ENCODE results near the gene DLG5. TPM values are rescaled to one million over a fixed set of nuclear protein-coding genes. Genes with fewer than 3 reads are reported as not detected.

DLG5 gene
- total and polyA plus RNA-seq, 11 donors = 5.2 to 27.1 (median 12.8) TPM

GRCh38 chr10:77932016-77932715 lies 5.6 kb upstream of the DLG5 start:
- intact Hi-C loops (cut with DNase I) = no loop called here
- ATAC-seq (no peak), DNase-seq (no peak)
- H3K36me3 ChIP-seq = no peaks in the 10 kb centered on the region
- peaks cover 0 to 6% (median 4%) of the 10 kb centered on the region in 12 donors for H3K4me1 ChIP-seq
- H3K27me3 ChIP-seq = peaks cover 0 to 10% (median 0%) of the 10 kb centered on the region in 9 donors
- whole genome bisulfite sequencing, 4 donors = 82 to 88% (median 85%) methylated on average over 8 of the region's 8 CpGs
- no peak overlapping the region for H3K4me3 ChIP-seq
- no peak overlapping the region for H3K27ac ChIP-seq
- peaks cover 0 to 3% (median 0%) of the 10 kb centered on the region in 12 donors for H3K9me3 ChIP-seq
- TF ChIP-seq POLR2A (IDR thresholded peaks at IDR 0.05) = no peak
- TF ChIP-seq CTCF (IDR thresholded peaks at IDR 0.05) = no peak

- intact Hi-C loops (cut with DNase I) = loop anchor here in 5 of 10 donors (1.0 to 10.0 kb wide), 6 partner anchors 16 to 81 kb away; no protein-coding TSS in a partner anchor
- 23 to 31% (median 25%) methylated on average over 16 to 20 of the region's 20 CpGs for WGBS, 4 donors
- H3K36me3 ChIP-seq = no peaks in the 10 kb centered on the region
- H3K4me1 ChIP-seq = peaks cover 0 to 33% (median 23%) of the 10 kb centered on the region in 12 donors
- DNase-seq = no peak
- H3K27ac ChIP-seq = peak overlapping the region in 11 of 12 donors; percentile 17 to 89 (median 53)
- H3K4me3 ChIP-seq = peak overlapping the region; percentile 55 to 98 (median 68)
- no peak for ATAC-seq
- TF ChIP-seq POLR2A (IDR thresholded peaks at IDR 0.05) (no peak), CTCF (IDR thresholded peaks at IDR 0.05) (no peak)
- H3K27me3 ChIP-seq = peaks cover 0 to 23% (median 0%) of the 10 kb centered on the region in 9 donors
- peaks cover 0 to 3% (median 0%) of the 10 kb centered on the region in 12 donors for H3K9me3 ChIP-seq
These were observed 1.1 kb upstream of the DLG5 start for GRCh38 chr10:77927402-77928246.

GRCh38 chr10:77925795-77926565 lies 575 bp downstream of the DLG5 start:
- WGBS, 4 donors = 1 to 2% (median 1%) methylated on average over 28 to 73 of the region's 73 CpGs
- H3K4me3 ChIP-seq = peak overlapping the region; percentile 55 to 98 (median 68)
- DNase-seq (peak; percentile 40 to 81 (median 50)), ATAC-seq (peak in 3 of 4 donors; percentile 51 to 63 (median 58))
- peaks cover 0 to 23% (median 0%) of the 10 kb centered on the region in 9 donors for H3K27me3 ChIP-seq
- H3K4me1 ChIP-seq = peaks cover 0 to 33% (median 23%) of the 10 kb centered on the region in 12 donors
- TF ChIP-seq CTCF (IDR thresholded peaks at IDR 0.05) (peak in 1 of 12 donors; percentile 9), POLR2A (IDR thresholded peaks at IDR 0.05) (no peak)
- no peaks in the 10 kb centered on the region for H3K36me3 ChIP-seq
- peak overlapping the region in 9 of 12 donors; percentile 14 to 89 (median 66) for H3K27ac ChIP-seq
- peaks cover 0 to 3% (median 0%) of the 10 kb centered on the region in 12 donors for H3K9me3 ChIP-seq
- intact Hi-C loops (cut with DNase I) = loop anchor here in 5 of 10 donors (2.0 to 10.0 kb wide), 5 partner anchors 46 to 79 kb away; no protein-coding TSS in a partner anchor

Measured in heart left ventricle (tissue), 16 donors.